ENCODE data around the gene MAD2L2. TPM values are rescaled to one million over a fixed set of nuclear protein-coding genes. Genes with fewer than 3 reads are reported as not detected.

MAD2L2 gene
- total and polyA plus RNA-seq, 9 of the 15 experiments (the other 6 are each of a cell fraction or from before 2014, with no cell fraction given) = 12.4 to 286 (median 143) TPM

- BruUV-seq (replicated peaks) = no TSS peak
- no peaks in the 10 kb centered on the region for H3K4me1 ChIP-seq (replicated peaks in 1 of 2; ENCODE audit: control insufficient read depth in 2 of 2, insufficient read depth in 2 of 2, low read length in 2 of 2)
- 0 out of 4 replicates have a peak, but pooled peaks of 1 of the 2 experiments have one; percentile 10 for TF ChIP-seq KDM1A (IDR thresholded peaks at IDR 0.05)
- no peak for TF ChIP-seq FOS (IDR thresholded peaks at IDR 0.05; ENCODE audit: extremely low read depth, insufficient read length)
- TF ChIP-seq BCOR (IDR thresholded peaks at IDR 0.05) = peak; percentile 56; the same call in 1 of the 2 replicates
- peak; percentile 54 for TF ChIP-seq RBM25 (IDR thresholded peaks at IDR 0.05; ENCODE audit: low read depth, low read length, severe bottlenecking)
- no peak overlapping the region for H3K4me2 ChIP-seq (ENCODE audit: insufficient read depth, low read length)
- ChIA-PET POLR2A (interaction anchor here (0.8 kb wide), 1 partner anchor 10 kb away, joined by 3 read pairs; no protein-coding TSS in a partner anchor), CTCF (ENCODE audit: low intra/inter-chr PET ratio) (no interaction called here)
- DNase-seq (ENCODE audit: extremely low read depth in 1 of 4, low spot score in 3 of 4) (no peak), ATAC-seq (no peak), FAIRE-seq (no peak)
- WGBS (ENCODE audit: insufficient coverage, low coverage, missing lambda C conversion rate) = 0% methylated on average over 4 of the region's 4 CpGs
- H3K9me3 ChIP-seq (replicated peaks; ENCODE audit: control insufficient read depth, insufficient read depth, low read depth, low read length) = no peaks in the 10 kb centered on the region
- H3K9me1 ChIP-seq (ENCODE audit: control insufficient read depth, insufficient read depth, low read length) = no peaks in the 10 kb centered on the region
- H3K4me3 ChIP-seq = no peak overlapping the region
- no peaks in the 10 kb centered on the region for H3K36me3 ChIP-seq (ENCODE audit: control insufficient read depth, insufficient read depth, low read length)
- H4K20me1 ChIP-seq (replicated peaks; ENCODE audit: control insufficient read depth, insufficient read depth, low read length) = peaks cover 9% of the 10 kb centered on the region
- peaks cover 15 to 57% of the 10 kb centered on the region in 2 experiments; a peak in 4 of 5 replicates for H3K27me3 ChIP-seq (ENCODE audit: control insufficient read depth in 2 of 2, insufficient read depth in 2 of 2, low read length in 2 of 2)
- H3K27ac ChIP-seq (ENCODE audit: extremely low read depth, low read depth, low read length) = no peak overlapping the region
- H2AFZ ChIP-seq (ENCODE audit: low read depth, low read length) = no peak overlapping the region
- no peak overlapping the region for H3K9ac ChIP-seq (ENCODE audit: insufficient read depth in 1 of 2, low read depth in 2 of 2, low read length in 2 of 2)
- in situ Hi-C loops (cut with MboI) = loop anchor here (5.0 kb wide), 2 partner anchors 397 to 607 kb away; no protein-coding TSS in a partner anchor
- intact Hi-C loops (cut with micrococcal nuclease) = no loop called here
- no peaks in the 10 kb centered on the region for H3K79me2 ChIP-seq (ENCODE audit: control insufficient read depth, insufficient read depth, low read length)
Observed at GRCh38 chr1:11639372-11639771, 41.6 kb downstream of the MAD2L2 start.

GRCh38 chr1:11638121-11638520 is 42.8 kb downstream of the MAD2L2 start:
- no peaks in the 10 kb centered on the region for H3K4me1 ChIP-seq (replicated peaks in 1 of 2; ENCODE audit: control insufficient read depth in 2 of 2, insufficient read depth in 2 of 2, low read length in 2 of 2)
- no TSS peak for BruUV-seq (replicated peaks)
- no peak overlapping the region for H3K27ac ChIP-seq (ENCODE audit: extremely low read depth, low read depth, low read length)
- FAIRE-seq (no peak), ATAC-seq (no peak), DNase-seq (ENCODE audit: extremely low read depth in 1 of 4, low spot score in 3 of 4) (no peak)
- WGBS (ENCODE audit: insufficient coverage, low coverage, missing lambda C conversion rate) = 0% methylated on average over 5 of the region's 5 CpGs
- no peaks in the 10 kb centered on the region for H3K79me2 ChIP-seq (ENCODE audit: control insufficient read depth, insufficient read depth, low read length)
- H2AFZ ChIP-seq (ENCODE audit: low read depth, low read length) = no peak overlapping the region
- in situ Hi-C loops (cut with MboI) = loop anchor here (5.0 kb wide), 2 partner anchors 396 to 606 kb away; no protein-coding TSS in a partner anchor
- peaks cover 9% of the 10 kb centered on the region for H4K20me1 ChIP-seq (replicated peaks; ENCODE audit: control insufficient read depth, insufficient read depth, low read length)
- peaks cover 15 to 64% of the 10 kb centered on the region in 2 experiments; a peak in 4 of 5 replicates for H3K27me3 ChIP-seq (ENCODE audit: control insufficient read depth in 2 of 2, insufficient read depth in 2 of 2, low read length in 2 of 2)
- H3K4me3 ChIP-seq = no peak overlapping the region
- H3K9me1 ChIP-seq (ENCODE audit: control insufficient read depth, insufficient read depth, low read length) = no peaks in the 10 kb centered on the region
- no peaks in the 10 kb centered on the region for H3K9me3 ChIP-seq (replicated peaks; ENCODE audit: control insufficient read depth, insufficient read depth, low read depth, low read length)
- H3K36me3 ChIP-seq (ENCODE audit: control insufficient read depth, insufficient read depth, low read length) = no peaks in the 10 kb centered on the region
- CTCF ChIA-PET (ENCODE audit: low intra/inter-chr PET ratio) = no interaction called here
- TF ChIP-seq RFX1 (IDR thresholded peaks at IDR 0.05) = peak; percentile 85
- TF ChIP-seq ATF2 (CRISPR knock-in tag; IDR thresholded peaks at IDR 0.05) = no peak
- POLR2A ChIA-PET = interaction anchor here (0.5 to 1.1 kb wide), 4 partner anchors 10 to 324 kb away, joined by 3 to 4 read pairs (median 3); no protein-coding TSS in a partner anchor
- intact Hi-C loops (cut with micrococcal nuclease) = no loop called here
- no peak overlapping the region for H3K4me2 ChIP-seq (ENCODE audit: insufficient read depth, low read length)
- H3K9ac ChIP-seq (ENCODE audit: insufficient read depth in 1 of 2, low read depth in 2 of 2, low read length in 2 of 2) = no peak overlapping the region
